ENCODE measurements around the gene VKORC1L1.
"Not testable (repeated sequence)": the region's sequence is repeated elsewhere in the genome, so short reads cannot be mapped to it uniquely, and the experiment has no call there.

The VKORC1L1 gene

GRCh38 chr7:65978891-65979582, 106.2 kb downstream of the VKORC1L1 start:
- no peak for DNase-seq (ENCODE audit: low spot score)

- no peak for DNase-seq (ENCODE audit: low spot score)
These were observed 107.0 kb downstream of the VKORC1L1 start for GRCh38 chr7:65979583-65980477.

GRCh38 chr7:65980478-65981250, 107.8 kb downstream of the VKORC1L1 start:
- no peak for DNase-seq (ENCODE audit: low spot score)

GRCh38 chr7:65981965-65982792, 109.3 kb downstream of the VKORC1L1 start, which contains the start of gene GUSB:
TSS of gene GUSB (minus strand) at chr7:65982213. CDS start at chr7:65982183, 30 bp downstream.
- DNase-seq (ENCODE audit: low spot score) = peak; percentile 98

GRCh38 chr7:65983965-65984658, 111.2 kb downstream of the VKORC1L1 start:
- DNase-seq (ENCODE audit: low spot score) = no peak

- DNase-seq (ENCODE audit: low spot score) = no peak
These were observed 115.2 kb downstream of the VKORC1L1 start for GRCh38 chr7:65988084-65988483.

GRCh38 chr7:65988503-65988902, 115.6 kb downstream of the VKORC1L1 start:
- DNase-seq (ENCODE audit: low spot score) = not testable (repeated sequence)

GRCh38 chr7:65989694-65990080, 116.8 kb downstream of the VKORC1L1 start:
- no peak for DNase-seq (ENCODE audit: low spot score)

- not testable (repeated sequence) for DNase-seq (ENCODE audit: low spot score)
These were observed 119.0 kb downstream of the VKORC1L1 start for GRCh38 chr7:65991829-65992228.

GRCh38 chr7:65992526-65992925, 119.7 kb downstream of the VKORC1L1 start:
- DNase-seq (ENCODE audit: low spot score) = no peak

GRCh38 chr7:65994984-65995383, 122.1 kb downstream of the VKORC1L1 start:
- DNase-seq (ENCODE audit: low spot score) = not testable (repeated sequence)

GRCh38 chr7:66000823-66001417, 128.0 kb downstream of the VKORC1L1 start:
- not testable (repeated sequence) for DNase-seq (ENCODE audit: low spot score)

- DNase-seq (ENCODE audit: low spot score) = not testable (repeated sequence)
These were observed 132.3 kb downstream of the VKORC1L1 start for GRCh38 chr7:66005115-66005671.

GRCh38 chr7:66007232-66007631, 134.4 kb downstream of the VKORC1L1 start:
- no peak for DNase-seq (ENCODE audit: low spot score)

Data from AG08396 (cell line).